CD14-positive monocyte (primary cell): ENCODE data around the gene PRR30. TPM values are rescaled to one million over a fixed set of nuclear protein-coding genes. Genes with fewer than 3 reads are reported as not detected.

ENCODE experiments used
- DNase-seq, 3 donors: peaks; one replicate each; pipeline ENCODE4 v3.0.0-alpha.2; 2011 to 2022
- H2AFZ ChIP-seq: 2 replicates; pipeline ENCODE4 v1.6.0; 2012; ENCODE audit warnings: mild to moderate bottlenecking, low read depth, low read length, inconsistent platforms; ENCODE audit not compliant: insufficient read depth, poor library complexity, severe bottlenecking
- H3K27ac ChIP-seq, 2 donors: 1 replicate in 1 of 2; 2 replicates in 1 of 2; pipeline ENCODE4 v1.5.1; 2012 to 2013; ENCODE audit warnings: low read length in 2 of 2, control low read depth in 1 of 2, inconsistent platforms in 1 of 2, low read depth in 1 of 2, mild to moderate bottlenecking in 1 of 2
- H3K27me3 ChIP-seq, 2 donors: one replicate each; pipeline versions ENCODE4 v1.6.0 to v1.6.1; 2011 to 2013; ENCODE audit warnings: low read length in 2 of 2; ENCODE audit not compliant: control insufficient read depth in 2 of 2, insufficient read depth in 2 of 2
- H3K36me3 ChIP-seq, 2 donors: replicated peaks in 1 of 2; 1 replicate in 1 of 2; 2 replicates in 1 of 2; pipeline versions ENCODE4 v1.5.1 to v1.6.1; 2012 to 2013; ENCODE audit warnings: low read length in 2 of 2, control low read depth in 1 of 2, inconsistent platforms in 1 of 2, mild to moderate bottlenecking in 1 of 2; ENCODE audit not compliant: insufficient read depth in 2 of 2, control insufficient read depth in 1 of 2
- H3K4me1 ChIP-seq, 2 donors: 1 replicate in 1 of 2; 2 replicates in 1 of 2; pipeline versions ENCODE4 v1.5.1 to v1.6.1; 2012 to 2013; ENCODE audit warnings: low read length in 2 of 2, control low read depth in 1 of 2, inconsistent platforms in 1 of 2, mild to moderate bottlenecking in 1 of 2, moderate library complexity in 1 of 2; ENCODE audit not compliant: insufficient read depth in 2 of 2, control insufficient read depth in 1 of 2
- H3K4me2 ChIP-seq: replicated peaks from 2 replicates; pipeline ENCODE3; 2012; ENCODE audit warnings: low read length, moderate library complexity, mild to moderate bottlenecking; ENCODE audit not compliant: poor library complexity, severe bottlenecking; ENCODE audit errors: extremely low read depth
- H3K4me3 ChIP-seq, 3 experiments: fragments of 200-600 bp in 1 of 3; sonication (generic) in 1 of 3; replicated peaks in 1 of 3; 1 replicate in 2 of 3; 2 replicates in 1 of 3; pipeline ENCODE4 v1.5.1; 2011 to 2013; ENCODE audit warnings: low read length in 3 of 3, mild to moderate bottlenecking in 3 of 3, control low read depth in 2 of 3, low read depth in 2 of 3, inconsistent platforms in 1 of 3, moderate library complexity in 1 of 3
- H3K79me2 ChIP-seq: 2 replicates; pipeline ENCODE4 v1.6.0; 2012; ENCODE audit warnings: mild to moderate bottlenecking, control low read depth, inconsistent platforms, low read length, moderate library complexity; ENCODE audit not compliant: insufficient read depth
- H3K9ac ChIP-seq: 2 replicates; pipeline ENCODE4 v1.6.0; 2017; ENCODE audit warnings: low read length, mild to moderate bottlenecking; ENCODE audit not compliant: insufficient read depth, poor library complexity, severe bottlenecking
- H3K9me3 ChIP-seq, 2 donors: replicated peaks in 1 of 2; 1 replicate in 1 of 2; 2 replicates in 1 of 2; pipeline versions ENCODE4 v1.5.1 to v1.6.1; 2012 to 2013; ENCODE audit warnings: low read length in 2 of 2, control low read depth in 1 of 2; ENCODE audit not compliant: control insufficient read depth in 1 of 2, insufficient read depth in 1 of 2
- H4K20me1 ChIP-seq: 2 replicates; pipeline ENCODE4 v1.6.0; 2012; ENCODE audit warnings: mild to moderate bottlenecking, low read length, control low read depth, moderate library complexity; ENCODE audit not compliant: insufficient read depth
- H3K27ac Mint-ChIP-seq, 7 donors: one replicate each; pipeline ENCODE4 v1.8.0; 2020; ENCODE audit warnings: mild to moderate bottlenecking in 7 of 7, mixed read lengths in 7 of 7, moderate library complexity in 6 of 7, inconsistent platforms in 2 of 7
- H3K27me3 Mint-ChIP-seq, 3 donors: one replicate each; pipeline ENCODE4 v1.8.0; 2021 to 2022; ENCODE audit warnings: low read depth in 3 of 3, mild to moderate bottlenecking in 3 of 3, mixed read lengths in 3 of 3, moderate library complexity in 3 of 3, inconsistent platforms in 1 of 3
- H3K36me3 Mint-ChIP-seq, 2 donors: one replicate each; pipeline ENCODE4 v1.8.0; 2020; ENCODE audit warnings: mixed read lengths in 2 of 2, inconsistent platforms in 1 of 2, mild to moderate bottlenecking in 1 of 2
- H3K4me1 Mint-ChIP-seq: one replicate; pipeline ENCODE4 v1.8.0; 2020; ENCODE audit warnings: mild to moderate bottlenecking, mixed read lengths
- H3K4me3 Mint-ChIP-seq, 2 donors: one replicate each; pipeline ENCODE4 v1.8.0; 2020; ENCODE audit warnings: mild to moderate bottlenecking in 2 of 2, mixed read lengths in 2 of 2, moderate library complexity in 1 of 2
- H3K9me3 Mint-ChIP-seq, 7 donors: one replicate each; pipeline ENCODE4 v1.8.0; 2020 to 2022; ENCODE audit warnings: mixed read lengths in 7 of 7, mild to moderate bottlenecking in 6 of 7, moderate library complexity in 6 of 7, inconsistent platforms in 2 of 7
- CTCF ChIP-seq: fragments of 200-600 bp; IDR thresholded peaks from one replicate; pipeline ENCODE4 v1.8.0; 2022; ENCODE audit warnings: antibody characterized with exemption, mild to moderate bottlenecking
- WGBS: methylation state at CpG from one replicate; pipeline ENCODE4 v1.1.5; 2013; ENCODE audit warnings: missing lambda C conversion rate; ENCODE audit not compliant: insufficient coverage; 5-methylcytosine and 5-hydroxymethylcytosine counted together
- intact Hi-C, 2 donors: fragments of 100-400 bp; cut with micrococcal nuclease; formaldehyde crosslinking; loops; one replicate each; pipeline versions ENCODE4 v1.15.0 to v1.15.1; 2023
- polyA plus RNA-seq, 3 donors: library from polyadenylated mRNA; depleted of rRNA in 1 of 3; unstranded in 2 of 3; stranded (reverse) in 1 of 3; fragments of 300-500 nt in 2 of 3; fragments of >200 nt in 1 of 3; fragmentation: Illumina TruSeq in 2 of 3; gene quantifications; 1 replicate in 2 of 3; 2 replicates in 1 of 3; pipeline ENCODE4 v1.2.3, GENCODE V29; 2012 to 2021

The PRR30 gene
- polyA plus RNA-seq, 3 donors, result not detected

DNA sequence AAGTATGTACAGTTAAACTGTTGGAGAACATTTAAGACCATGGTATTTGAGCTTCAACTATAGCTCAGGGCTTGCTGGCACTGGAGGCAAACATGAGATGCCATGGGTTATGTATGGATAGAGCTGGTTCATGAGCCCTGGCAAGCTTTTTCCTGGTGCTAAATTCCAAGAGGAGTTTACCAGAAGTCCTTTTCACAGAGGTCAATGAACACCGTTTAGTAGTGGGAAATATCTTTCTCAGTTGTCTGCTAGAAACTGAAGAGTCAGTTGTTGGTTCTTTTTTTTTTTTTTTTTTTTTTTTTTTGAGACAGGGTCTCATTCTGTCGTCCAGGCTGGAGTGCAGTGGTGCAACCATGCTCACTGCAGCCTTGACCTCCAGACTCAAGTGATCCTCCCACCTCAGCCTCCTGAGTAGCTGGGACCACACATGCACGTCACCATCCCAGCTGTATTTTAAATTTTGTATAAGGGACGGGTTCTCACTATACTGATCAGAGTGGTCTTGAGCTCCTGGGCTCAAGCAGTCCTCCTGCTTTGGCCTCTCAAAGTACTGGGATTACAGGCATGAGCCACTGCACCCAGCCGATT lies 51.3 kb downstream of the PRR30 start:
- H3K36me3 ChIP-seq, result no peaks in the 10 kb centered on the region
- intact Hi-C loops, result loop anchor here (5.0 kb wide), 2 partner anchors 36 to 124 kb away; partner anchors contain the start of genes AGBL5 (in 2 of the 2), ATRAID (in 1 of the 2) and SLC5A6 (in 1 of the 2)
- DNase-seq, result no peak

More for the DNA sequence above, 51.3 kb downstream of the PRR30 start:
- H3K79me2 ChIP-seq, result no peaks in the 10 kb centered on the region
- H3K4me2 ChIP-seq, result no peak overlapping the region
- no peak overlapping the region for H2AFZ ChIP-seq
- peaks cover 0 to 3% of the 10 kb centered on the region in 2 donors for H3K36me3 Mint-ChIP-seq
- no peak overlapping the region for H3K27ac Mint-ChIP-seq
- H3K27me3 ChIP-seq, result no peaks in the 10 kb centered on the region
- TF ChIP-seq CTCF, result no peak
- 100% methylated on average over 1 of the region's 5 CpGs for WGBS
- no peaks in the 10 kb centered on the region for H4K20me1 ChIP-seq
- H3K4me1 ChIP-seq, result peaks cover 18 to 25% of the 10 kb centered on the region in 2 donors
- H3K4me3 Mint-ChIP-seq, result no peak overlapping the region
- peaks cover 0 to 7% (median 5%) of the 10 kb centered on the region in 3 donors for H3K27me3 Mint-ChIP-seq
- H3K9ac ChIP-seq, result no peak overlapping the region
- H3K9me3 ChIP-seq, result no peaks in the 10 kb centered on the region
- no peaks in the 10 kb centered on the region for H3K9me3 Mint-ChIP-seq
- H3K27ac ChIP-seq, result no peak overlapping the region
- no peak overlapping the region for H3K4me3 ChIP-seq
- peaks cover 23% of the 10 kb centered on the region for H3K4me1 Mint-ChIP-seq

Other genes with a start within 250 kb of the PRR30 start
- gene MAPRE3, start 168.8 kb downstream of the PRR30 start, polyA plus RNA-seq, result 10 to 100 TPM in 1 of 3 donors, 1 to 10 TPM in 2; 2.4 to 14.4 (median 3.5) TPM
- 10 to 100 TPM; 18.3 to 61.7 (median 26.9) TPM for gene TMEM214, start 106.4 kb downstream of the PRR30 start, polyA plus RNA-seq
- gene AGBL5, start 87.7 kb downstream of the PRR30 start, polyA plus RNA-seq, result 1 to 10 TPM; 4.4 to 4.8 (median 4.6) TPM
- 100 to 1,000 TPM; 209 to 635 (median 615) TPM for gene OST4, start 67.8 kb downstream of the PRR30 start, polyA plus RNA-seq
- gene EMILIN1, start 60.8 kb downstream of the PRR30 start, polyA plus RNA-seq, result 1 to 10 TPM in 1 of 3 donors, under 1 TPM in 2; 0.43 to 1.0 (median 0.44) TPM
- 1 to 10 TPM; 3.4 to 7.3 (median 6.6) TPM for gene KHK, start 52.6 kb downstream of the PRR30 start, polyA plus RNA-seq
- gene CGREF1, start 20.3 kb downstream of the PRR30 start, polyA plus RNA-seq, result not detected
- 1 to 10 TPM in 1 of 3 donors, under 1 TPM in 2; 0.08 to 1.2 (median 0.25) TPM for gene ABHD1, start 15.6 kb downstream of the PRR30 start, polyA plus RNA-seq
- 10 to 100 TPM; 70.0 to 78.2 (median 71.7) TPM for gene PREB, start 4.8 kb downstream of the PRR30 start, polyA plus RNA-seq
- not detected for gene TCF23, start 9.6 kb upstream of the PRR30 start, polyA plus RNA-seq
- 100 to 1,000 TPM; 120 to 298 (median 287) TPM for gene ATRAID, start 72.6 kb upstream of the PRR30 start, polyA plus RNA-seq
- gene SLC5A6, start 72.9 kb upstream of the PRR30 start, polyA plus RNA-seq, result 10 to 100 TPM in 2 of 3 donors, 1 to 10 TPM in 1; 8.1 to 21.7 (median 10.2) TPM
- 10 to 100 TPM in 1 of 3 donors, 1 to 10 TPM in 1, under 1 TPM in 1; 0.71 to 17.3 (median 1.7) TPM for gene CAD, start 78.0 kb upstream of the PRR30 start, polyA plus RNA-seq
- under 1 TPM in 1 of 3 donors, not detected in 2; 0.08 TPM for gene SLC30A3, start 123.6 kb upstream of the PRR30 start, polyA plus RNA-seq
- not detected for gene DNAJC5G, start 136.0 kb upstream of the PRR30 start, polyA plus RNA-seq
- gene TRIM54, start 143.0 kb upstream of the PRR30 start, polyA plus RNA-seq, result not detected
- gene UCN, start 169.0 kb upstream of the PRR30 start, polyA plus RNA-seq, result 1 to 10 TPM in 1 of 3 donors, under 1 TPM in 2; 0.39 to 2.2 (median 0.60) TPM
- 100 to 1,000 TPM; 136 to 160 (median 160) TPM for gene MPV17, start 183.7 kb upstream of the PRR30 start, polyA plus RNA-seq
- 10 to 100 TPM; 34.4 to 70.8 (median 41.7) TPM for gene GTF3C2, start 217.4 kb upstream of the PRR30 start, polyA plus RNA-seq
- 10 to 100 TPM; 29.5 to 42.3 (median 39.3) TPM for gene EIF2B4, start 230.9 kb upstream of the PRR30 start, polyA plus RNA-seq
- gene SNX17, start 231.2 kb upstream of the PRR30 start, polyA plus RNA-seq, result 100 to 1,000 TPM in 2 of 3 donors, 10 to 100 TPM in 1; 86.6 to 338 (median 291) TPM
- gene ZNF513, start 241.3 kb upstream of the PRR30 start, polyA plus RNA-seq, result 10 to 100 TPM in 1 of 3 donors, 1 to 10 TPM in 2; 2.4 to 36.8 (median 2.6) TPM